Astrocyte of the spinal cord (primary cell): ENCODE results near the gene RSU1.

Experiments used
- DNase-seq: peaks from one replicate; pipeline ENCODE4 v3.0.0; 2011; ENCODE audit warnings: low read depth, low spot score
- H3K4me3 ChIP-seq: 2 replicates; pipeline ENCODE4 v1.5.1; 2011; ENCODE audit warnings: low read depth, mild to moderate bottlenecking, low read length, moderate library complexity
- CTCF ChIP-seq: IDR thresholded peaks from 2 replicates; pipeline ENCODE4 v1.5.1; 2012; ENCODE audit warnings: low read depth, mild to moderate bottlenecking, low read length, inconsistent platforms
- in situ Hi-C: cut with HindIII; loops from 2 replicates; pipeline ENCODE4 v1.10.0; 2017; ENCODE audit warnings: low sequenced_read_pairs

RSU1 gene

GRCh38 chr10:16856092-16856491 is 38.9 kb upstream of the RSU1 start:
- in situ Hi-C loops: loop anchor here (25.0 kb wide), 1 partner anchor 381 kb away; the partner anchor contains the start of gene VIM
- H3K4me3 ChIP-seq: no peak overlapping the region
- DNase-seq: no peak
- no peak for TF ChIP-seq CTCF

GRCh38 chr10:16854623-16855022 is 37.4 kb upstream of the RSU1 start:
- TF ChIP-seq CTCF: no peak
- H3K4me3 ChIP-seq: no peak overlapping the region
- in situ Hi-C loops: loop anchor here (25.0 kb wide), 1 partner anchor 383 kb away; the partner anchor contains the start of gene VIM
- DNase-seq: no peak

GRCh38 chr10:16853809-16854208 is 36.6 kb upstream of the RSU1 start:
- no peak for DNase-seq
- no peak for TF ChIP-seq CTCF
- in situ Hi-C loops: loop anchor here (25.0 kb wide), 1 partner anchor 383 kb away; the partner anchor contains the start of gene VIM
- no peak overlapping the region for H3K4me3 ChIP-seq

GRCh38 chr10:16853201-16853600 is 36.0 kb upstream of the RSU1 start:
- DNase-seq: peak; percentile 78
- no peak overlapping the region for H3K4me3 ChIP-seq
- peak; percentile 63 for TF ChIP-seq CTCF
- in situ Hi-C loops: loop anchor here (25.0 kb wide), 1 partner anchor 384 kb away; the partner anchor contains the start of gene VIM

- in situ Hi-C loops: loop anchor here (25.0 kb wide), 1 partner anchor 385 kb away; the partner anchor contains the start of gene VIM
- no peak for TF ChIP-seq CTCF
- no peak for DNase-seq
- no peak overlapping the region for H3K4me3 ChIP-seq
These were observed 35.4 kb upstream of the RSU1 start for GRCh38 chr10:16852624-16853023.

GRCh38 chr10:16848562-16849154 is 31.4 kb upstream of the RSU1 start:
- in situ Hi-C loops: no loop called here
- TF ChIP-seq CTCF: no peak
- DNase-seq: no peak
- no peak overlapping the region for H3K4me3 ChIP-seq
